ENCODE results near the gene PGRMC1. TPM values are rescaled to one million over a fixed set of nuclear protein-coding genes. Genes with fewer than 3 reads are reported as not detected.

The PGRMC1 gene
- total RNA-seq, result 105 and 174 TPM in 2 replicates

GRCh38 chrX:119235872-119236622 lies at the start of gene PGRMC1:
TSS of gene PGRMC1 (plus strand) at chrX:119236285. CDS start at chrX:119236364, 79 bp downstream.

Other genes with a start within 250 kb of the PGRMC1 start
- not detected in 2 replicates for gene CT47C1, start 163.3 kb upstream of the PGRMC1 start, total RNA-seq
- under 0.01 TPM in 1 of 2 replicates, not detected in the other for gene KIAA1210, start 108.5 kb upstream of the PGRMC1 start, total RNA-seq
- gene SLC25A43, start 163.1 kb downstream of the PGRMC1 start, total RNA-seq, result 11.3 and 17.8 TPM in 2 replicates
- gene SLC25A5, start 232.2 kb downstream of the PGRMC1 start, total RNA-seq, result 98.9 and 165 TPM in 2 replicates

All from bronchial smooth muscle cell (primary cell).